PC-9 (cell line): Measurements from ENCODE around the gene NETO1. TPM values are rescaled to one million over a fixed set of nuclear protein-coding genes. Genes with fewer than 3 reads are reported as not detected.

ENCODE experiments used
- BruUV-seq: library from RNA; stranded (reverse); fragments of 400-500 nt; replicated peaks from 2 replicates; lab custom pipeline; 2021; lab: Mats Ljungman, UMichigan
- CTCF ChIA-PET: fragments of 300-600 bp; sonication (Branson Sonifier 250); formaldehyde crosslinking; loops from one replicate; lab custom pipeline; 2022; ENCODE audit warnings: antibody characterized with exemption; lab: Charles Lee
- POLR2A ChIA-PET: fragments of 300-600 bp; sonication (Branson Sonifier 250); formaldehyde crosslinking; loops from one replicate; lab custom pipeline; 2022; ENCODE audit warnings: antibody characterized with exemption; ENCODE audit not compliant: unreplicated experiment; lab: Charles Lee
- DNase-seq, 2 experiments: peaks; one replicate each; pipeline versions ENCODE4 v3.0.0 to v3.0.0-alpha.2; 2015 to 2022; ENCODE audit warnings: mixed read lengths in 1 of 2
- H2AFZ ChIP-seq: fragments of 200-600 bp; sonication (generic); 2 replicates; pipeline ENCODE4 v1.8.1; 2017; ENCODE audit warnings: antibody characterized with exemption
- H3F3A ChIP-seq: fragments of 200-600 bp; sonication (generic); 2 replicates; pipeline ENCODE4 v1.8.1; 2017; ENCODE audit warnings: antibody characterized with exemption, mild to moderate bottlenecking, low read depth; ENCODE audit not compliant: insufficient read depth
- H3K27ac ChIP-seq: fragments of 200-600 bp; sonication (generic); 2 replicates; pipeline ENCODE4 v1.6.1; 2016; ENCODE audit warnings: mixed run types
- H3K27me3 ChIP-seq: fragments of 200-600 bp; sonication (generic); 2 replicates; pipeline ENCODE4 v1.6.1; 2016; ENCODE audit warnings: low read depth, mixed run types; ENCODE audit not compliant: insufficient read depth
- H3K36me3 ChIP-seq: fragments of 200-600 bp; sonication (generic); 2 replicates; pipeline ENCODE4 v1.6.1; 2016; ENCODE audit warnings: low read depth, mixed run types
- H3K4me1 ChIP-seq: fragments of 200-600 bp; sonication (generic); replicated peaks from 2 replicates; pipeline ENCODE4 v1.6.1; 2016; ENCODE audit warnings: mixed run types; ENCODE audit not compliant: insufficient read depth
- H3K4me2 ChIP-seq: fragments of 200-600 bp; sonication (generic); 2 replicates; pipeline ENCODE4 v1.6.1; 2017; ENCODE audit warnings: mixed run types
- H3K4me3 ChIP-seq: fragments of 200-600 bp; sonication (generic); 2 replicates; pipeline ENCODE4 v1.6.1; 2016; ENCODE audit warnings: mixed run types
- H3K79me2 ChIP-seq: fragments of 200-600 bp; sonication (generic); 2 replicates; pipeline ENCODE4 v1.6.1; 2017; ENCODE audit warnings: low read depth, mixed run types
- H3K9me2 ChIP-seq: fragments of 200-600 bp; sonication (generic); 2 replicates; pipeline ENCODE4 v1.8.1; 2017; ENCODE audit warnings: mild to moderate bottlenecking; ENCODE audit not compliant: insufficient read depth
- H3K9me3 ChIP-seq: fragments of 200-600 bp; sonication (generic); 2 replicates; pipeline ENCODE4 v1.8.1; 2016; ENCODE audit warnings: low read depth; ENCODE audit not compliant: insufficient read depth
- H4K20me1 ChIP-seq: fragments of 200-600 bp; sonication (generic); 2 replicates; pipeline ENCODE4 v1.8.1; 2017; ENCODE audit not compliant: insufficient read depth
- EZH2 ChIP-seq: fragments of 200-600 bp; sonication (generic); IDR thresholded peaks from 2 replicates; pipeline ENCODE4 v1.8.0; 2017; ENCODE audit warnings: antibody characterized with exemption, low read depth
- intact Hi-C: fragments of 100-400 bp; cut with micrococcal nuclease; formaldehyde crosslinking; loops from one replicate; pipeline ENCODE4 v1.10.0; 2022; ENCODE audit not compliant: unreplicated experiment
- total RNA-seq: library from RNA; stranded (reverse); gene quantifications from 2 replicates; pipeline ENCODE4 v1.2.3, GENCODE V29; 2021
- TF ChIP-seq, protein P1 (sequence below): fragments of 200-600 bp; sonication (generic); conservative IDR thresholded peaks from 2 replicates; pipeline ENCODE4 v1.6.1; 2017; ENCODE audit warnings: mixed run types, antibody characterized with exemption, mild to moderate bottlenecking, moderate library complexity

Gene NETO1
- total RNA-seq, 1 experiment from 2014 or later, result not detected

- Histone ChIP-seq H3K36me3 (no peaks in the 10 kb centered on the region), H3F3A (no peaks in the 10 kb centered on the region), H3K4me2 (no peak overlapping the region), H3K9me3 (no peaks in the 10 kb centered on the region), H4K20me1 (no peaks in the 10 kb centered on the region), H3K4me1 (no peaks in the 10 kb centered on the region), H3K27ac (no peak overlapping the region), H3K79me2 (no peaks in the 10 kb centered on the region), H3K9me2 (no peaks in the 10 kb centered on the region), H2AFZ (no peak overlapping the region), H3K27me3 (no peaks in the 10 kb centered on the region), H3K4me3 (no peak overlapping the region)
- no peak for DNase-seq
- intact Hi-C loops, result loop anchor here (10.0 kb wide), 1 partner anchor 1346 kb away; no protein-coding TSS in a partner anchor
- ChIA-PET POLR2A (no interaction called here), CTCF (no interaction called here)
- BruUV-seq, result no TSS peak
- TF ChIP-seq, protein P1, sequence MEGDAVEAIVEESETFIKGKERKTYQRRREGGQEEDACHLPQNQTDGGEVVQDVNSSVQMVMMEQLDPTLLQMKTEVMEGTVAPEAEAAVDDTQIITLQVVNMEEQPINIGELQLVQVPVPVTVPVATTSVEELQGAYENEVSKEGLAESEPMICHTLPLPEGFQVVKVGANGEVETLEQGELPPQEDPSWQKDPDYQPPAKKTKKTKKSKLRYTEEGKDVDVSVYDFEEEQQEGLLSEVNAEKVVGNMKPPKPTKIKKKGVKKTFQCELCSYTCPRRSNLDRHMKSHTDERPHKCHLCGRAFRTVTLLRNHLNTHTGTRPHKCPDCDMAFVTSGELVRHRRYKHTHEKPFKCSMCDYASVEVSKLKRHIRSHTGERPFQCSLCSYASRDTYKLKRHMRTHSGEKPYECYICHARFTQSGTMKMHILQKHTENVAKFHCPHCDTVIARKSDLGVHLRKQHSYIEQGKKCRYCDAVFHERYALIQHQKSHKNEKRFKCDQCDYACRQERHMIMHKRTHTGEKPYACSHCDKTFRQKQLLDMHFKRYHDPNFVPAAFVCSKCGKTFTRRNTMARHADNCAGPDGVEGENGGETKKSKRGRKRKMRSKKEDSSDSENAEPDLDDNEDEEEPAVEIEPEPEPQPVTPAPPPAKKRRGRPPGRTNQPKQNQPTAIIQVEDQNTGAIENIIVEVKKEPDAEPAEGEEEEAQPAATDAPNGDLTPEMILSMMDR, result no peak
- TF ChIP-seq EZH2, result no peak
Observed at GRCh38 chr18:72768681-72769229, 99.0 kb downstream of the NETO1 start.

DNA sequence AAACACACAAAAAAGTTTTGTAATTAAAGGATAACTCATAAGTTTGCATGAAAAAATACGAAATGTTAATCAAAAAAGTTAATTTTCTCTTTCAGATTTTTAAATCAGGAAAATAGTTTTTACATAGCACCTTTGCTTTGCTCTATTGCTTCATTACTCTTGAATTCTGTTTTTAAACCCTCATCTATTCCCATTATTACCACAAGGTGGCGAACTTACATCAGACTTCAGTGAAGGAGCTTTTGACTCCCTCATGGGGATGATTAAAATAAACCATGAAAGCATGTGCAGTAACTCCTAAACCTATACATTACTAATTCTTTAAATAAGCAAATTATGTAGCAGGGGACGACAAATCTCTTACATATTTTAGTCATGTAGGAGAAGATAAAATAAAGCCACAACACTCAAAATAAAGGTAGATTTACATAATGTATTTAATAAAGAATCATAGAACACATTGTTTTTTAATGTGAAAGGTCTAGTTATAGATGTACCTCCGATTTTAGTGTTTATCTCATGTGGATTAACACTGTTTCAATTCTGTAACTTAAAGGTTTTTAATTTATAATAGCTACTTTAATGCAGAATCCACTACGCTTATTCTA lies 105.2 kb downstream of the NETO1 start:
- POLR2A ChIA-PET, result no interaction called here
- no TSS peak for BruUV-seq
- CTCF ChIA-PET, result interaction anchor here (0.6 to 1.0 kb wide), 2 partner anchors 373 to 995 kb away, joined by 4 to 5 read pairs; no protein-coding TSS in a partner anchor

GRCh38 chr18:72752220-72752619 lies 115.6 kb downstream of the NETO1 start:
- peaks cover 3% of the 10 kb centered on the region; the same call in 1 of the 2 replicates for H3K9me3 ChIP-seq
- no peak overlapping the region for H2AFZ ChIP-seq
- H3K79me2 ChIP-seq, result no peaks in the 10 kb centered on the region
- no peaks in the 10 kb centered on the region for H3F3A ChIP-seq
- H4K20me1 ChIP-seq, result no peaks in the 10 kb centered on the region
- TF ChIP-seq EZH2, result no peak
- TF ChIP-seq, protein P1, result no peak
- ChIA-PET POLR2A (no interaction called here), CTCF (no interaction called here)
- H3K27me3 ChIP-seq, result no peaks in the 10 kb centered on the region
- no peak overlapping the region for H3K27ac ChIP-seq
- H3K36me3 ChIP-seq, result no peaks in the 10 kb centered on the region
- no peak for DNase-seq
- no TSS peak for BruUV-seq
- intact Hi-C loops, result no loop called here
- no peaks in the 10 kb centered on the region for H3K4me1 ChIP-seq
- H3K4me3 ChIP-seq, result no peak overlapping the region
- no peak overlapping the region for H3K4me2 ChIP-seq
- no peaks in the 10 kb centered on the region for H3K9me2 ChIP-seq

More for the DNA sequence above, 105.2 kb downstream of the NETO1 start:
- Histone ChIP-seq H3K36me3 (no peaks in the 10 kb centered on the region), H3K4me1 (peaks cover 4% of the 10 kb centered on the region; the same call in 1 of the 2 replicates), H3K27me3 (no peaks in the 10 kb centered on the region), H3K9me3 (no peaks in the 10 kb centered on the region), H3K4me3 (no peak overlapping the region), H3K9me2 (no peaks in the 10 kb centered on the region), H3K4me2 (no peak overlapping the region), H2AFZ (no peak overlapping the region), H3K79me2 (no peaks in the 10 kb centered on the region), H3F3A (no peaks in the 10 kb centered on the region), H3K27ac (no peak overlapping the region), H4K20me1 (no peaks in the 10 kb centered on the region)
- TF ChIP-seq EZH2, result no peak
- TF ChIP-seq, protein P1, result peak; percentile 96
- DNase-seq, result peak; percentile 2 to 63
- intact Hi-C loops, result loop anchor here (1.0 to 10.0 kb wide), 5 partner anchors 374 to 1580 kb away; no protein-coding TSS in a partner anchor
